Embryonic facial prominence (tissue), 1 donor: ENCODE measurements around the gene HOXA3.

Experiments used
- DNase-seq: peaks from one replicate; pipeline ENCODE4 v3.0.0-alpha.2; 2016; ENCODE audit errors: extremely low spot score

The HOXA3 gene

GRCh38 chr7:27102581-27103442, 49.6 kb downstream of the HOXA3 start, which contains the start of gene HOXA2:
HOXA2 (minus strand) TSS chr7:27102683; CDS start chr7:27102500, 183 bp downstream.
- DNase-seq, result no peak

- DNase-seq, result no peak
These were observed 50.3 kb downstream of the HOXA3 start for GRCh38 chr7:27101957-27102580.

GRCh38 chr7:27101171-27101956, 51.0 kb downstream of the HOXA3 start:
- no peak for DNase-seq

- DNase-seq, result no peak
These were observed 51.7 kb downstream of the HOXA3 start for GRCh38 chr7:27100694-27101170.

- DNase-seq, result no peak
These were observed 52.7 kb downstream of the HOXA3 start for GRCh38 chr7:27099453-27100370.

GRCh38 chr7:27098578-27099451, 53.6 kb downstream of the HOXA3 start:
- DNase-seq, result no peak

- DNase-seq, result no peak
These were observed 54.5 kb downstream of the HOXA3 start for GRCh38 chr7:27097686-27098577.

- no peak for DNase-seq
These were observed 55.4 kb downstream of the HOXA3 start for GRCh38 chr7:27096768-27097514.

- no peak for DNase-seq
These were observed 56.3 kb downstream of the HOXA3 start, which contains the start of gene HOXA1 for GRCh38 chr7:27095897-27096767. HOXA1 (minus strand) TSS chr7:27096000; CDS start chr7:27095912, 88 bp downstream.

- DNase-seq, result no peak
These were observed 57.1 kb downstream of the HOXA3 start for GRCh38 chr7:27095050-27095896.

GRCh38 chr7:27094304-27095049, 57.9 kb downstream of the HOXA3 start:
- no peak for DNase-seq

GRCh38 chr7:27093184-27093895, 59.0 kb downstream of the HOXA3 start:
- no peak for DNase-seq

- DNase-seq, result no peak
These were observed 59.6 kb downstream of the HOXA3 start for GRCh38 chr7:27092819-27093110.

- DNase-seq, result no peak
These were observed 60.2 kb downstream of the HOXA3 start for GRCh38 chr7:27091941-27092818.
